HPDE6-E6E7 (cell line): Measurements from ENCODE around the gene SYNE4.

ENCODE experiments used
- DNase-seq: peaks from one replicate; pipeline ENCODE4 v3.0.0; 2011; ENCODE audit warnings: missing footprints; ENCODE audit errors: extremely low spot score

The SYNE4 gene

GRCh38 chr19:36025541-36025940 is 16.9 kb upstream of the SYNE4 start:
- DNase-seq = no peak

GRCh38 chr19:36023432-36023831 is 14.8 kb upstream of the SYNE4 start:
- DNase-seq = no peak

- DNase-seq = no peak
Measured at GRCh38 chr19:36019061-36019670, 10.6 kb upstream of the SYNE4 start.

- DNase-seq = peak; percentile 99
Measured at GRCh38 chr19:36014012-36014924, 5.7 kb upstream of the SYNE4 start, which contains the start of gene ALKBH6. Gene ALKBH6 (minus strand): TSS chr19:36014213. CDS start chr19:36013397, 816 bp downstream.

GRCh38 chr19:36013280-36014011 is 4.8 kb upstream of the SYNE4 start:
- DNase-seq = no peak

GRCh38 chr19:36010402-36010801 is 1.8 kb upstream of the SYNE4 start:
- no peak for DNase-seq

GRCh38 chr19:36009633-36010379 is 1.2 kb upstream of the SYNE4 start:
- DNase-seq = no peak

- peak; percentile 52 for DNase-seq
Measured at GRCh38 chr19:36009220-36009619, 607 bp upstream of the SYNE4 start.

GRCh38 chr19:36006955-36007354 is 1.7 kb downstream of the SYNE4 start:
- DNase-seq = no peak

GRCh38 chr19:36003284-36003683 is 5.3 kb downstream of the SYNE4 start:
- no peak for DNase-seq

- DNase-seq = no peak
Measured at GRCh38 chr19:36001605-36002004, 7.0 kb downstream of the SYNE4 start.

- no peak for DNase-seq
Measured at GRCh38 chr19:35996777-35997176, 11.8 kb downstream of the SYNE4 start.

- DNase-seq = peak; percentile 95
Measured at GRCh38 chr19:35995048-35995993, 13.3 kb downstream of the SYNE4 start, which contains the start of gene SDHAF1. Gene SDHAF1 (plus strand): TSS chr19:35995188. CDS start chr19:35995275, 87 bp downstream.

GRCh38 chr19:35993923-35994598 is 14.6 kb downstream of the SYNE4 start:
- DNase-seq = no peak

- DNase-seq = no peak
Measured at GRCh38 chr19:35992907-35993765, 15.5 kb downstream of the SYNE4 start.

- DNase-seq = no peak
Measured at GRCh38 chr19:35991731-35992450, 16.7 kb downstream of the SYNE4 start.

- DNase-seq = no peak
Measured at GRCh38 chr19:35990771-35991730, 17.6 kb downstream of the SYNE4 start.
